HepG2 (cell line): ENCODE results near the gene PRRT2. TPM values are rescaled to one million over a fixed set of nuclear protein-coding genes. Genes with fewer than 3 reads are reported as not detected.

Experiments used
- FLYWCH1 ChIP-seq: sonication (generic); formaldehyde crosslinking; IDR thresholded peaks from 2 replicates; pipeline ENCODE4 v1.8.1; 2023; ENCODE audit warnings: mild to moderate bottlenecking, missing genetic modification reagents
- GABPB1 ChIP-seq: IDR thresholded peaks from 2 replicates; pipeline ENCODE4 v1.6.1; 2016; ENCODE audit warnings: mild to moderate bottlenecking, missing genetic modification reagents, moderate library complexity, missing compliant biosample characterization
- HNF4A ChIP-seq: sonication (generic); formaldehyde crosslinking; IDR thresholded peaks from 2 replicates; pipeline ENCODE4 v1.4.0; 2020; ENCODE audit warnings: missing genetic modification reagents
- JUNB ChIP-seq: sonication (generic); formaldehyde crosslinking; IDR thresholded peaks from 2 replicates; pipeline ENCODE4 v1.8.0; 2022; ENCODE audit warnings: missing genetic modification reagents, mild to moderate bottlenecking, borderline replicate concordance
- KLF13 ChIP-seq: sonication (generic); formaldehyde crosslinking; IDR thresholded peaks from 2 replicates; pipeline ENCODE4 v1.4.0; 2020; ENCODE audit warnings: mild to moderate bottlenecking, missing genetic modification reagents
- MYNN ChIP-seq: sonication (generic); formaldehyde crosslinking; IDR thresholded peaks from 2 replicates; pipeline ENCODE4 v1.4.0; 2020; ENCODE audit warnings: mild to moderate bottlenecking, low read depth, missing genetic modification reagents
- NBN ChIP-seq: fragments of 450-650 bp; conservative IDR thresholded peaks from 2 replicates; pipeline ENCODE4 v1.6.1; 2017
- ONECUT2 ChIP-seq: sonication (generic); formaldehyde crosslinking; IDR thresholded peaks from 2 replicates; pipeline ENCODE4 v1.4.0; 2020; ENCODE audit warnings: missing genetic modification reagents
- SYNCRIP ChIP-seq: fragments of 200-400 bp; formaldehyde crosslinking; IDR thresholded peaks from 2 replicates; pipeline ENCODE4 v1.6.1; 2018; ENCODE audit warnings: mild to moderate bottlenecking, low read depth, low read length; ENCODE audit not compliant: insufficient read depth
- ZFP36L1 ChIP-seq: sonication (generic); formaldehyde crosslinking; IDR thresholded peaks from 2 replicates; pipeline ENCODE4 v1.8.0; 2022; ENCODE audit warnings: mild to moderate bottlenecking, missing genetic modification reagents, moderate library complexity
- ZNF460 ChIP-seq: sonication (generic); formaldehyde crosslinking; IDR thresholded peaks from 2 replicates; pipeline ENCODE4 v1.5.1; 2020; ENCODE audit warnings: missing genetic modification reagents, mild to moderate bottlenecking, borderline replicate concordance
- ZNF468 ChIP-seq: sonication (generic); formaldehyde crosslinking; IDR thresholded peaks from 2 replicates; pipeline ENCODE4 v1.8.0; 2022; ENCODE audit warnings: mild to moderate bottlenecking, moderate library complexity, missing genetic modification reagents
- ZNF709 ChIP-seq: sonication (generic); formaldehyde crosslinking; IDR thresholded peaks from 2 replicates; pipeline ENCODE4 v1.5.0; 2020; ENCODE audit warnings: mild to moderate bottlenecking, missing genetic modification reagents
- ZSCAN25 ChIP-seq: sonication (generic); formaldehyde crosslinking; IDR thresholded peaks from 2 replicates; pipeline ENCODE4 v1.8.0; 2022; ENCODE audit warnings: mild to moderate bottlenecking, missing genetic modification reagents
- polyA plus RNA-seq, 8 experiments: library from polyadenylated mRNA; depleted of rRNA in 3 of 8; stranded (reverse) in 7 of 8; unstranded in 1 of 8; fragments of >200 nt; fragmentation: Illumina TruSeq in 4 of 8; extraction: Trizol in 4 of 8; gene quantifications; 2 replicates each; pipeline versions ENCODE4 v1.2.1 to v1.2.3, GENCODE V29; 2011 to 2016; ENCODE audit warnings: low read depth in 4 of 8, missing spikeins in 1 of 8, mixed read lengths in 1 of 8; ENCODE audit not compliant: insufficient read depth in 1 of 8
- total RNA-seq, 5 experiments: library from RNA; depleted of rRNA; stranded (reverse); fragments of >200 nt; fragmentation: Illumina TruSeq; extraction: Trizol; gene quantifications; 2 replicates each; pipeline ENCODE4 v1.2.3, GENCODE V29; 2016; ENCODE audit warnings: low read depth in 1 of 5
- TF ChIP-seq, protein P1 (sequence below), 2 experiments: IDR thresholded peaks; 2 replicates each; pipeline ENCODE4 v1.6.1; 2011 to 2012; ENCODE audit warnings: low read length in 2 of 2, borderline replicate concordance in 1 of 2, low read depth in 1 of 2, mild to moderate bottlenecking in 1 of 2, moderate library complexity in 1 of 2
- TF ChIP-seq, protein P2 (sequence below): sonication (generic); formaldehyde crosslinking; IDR thresholded peaks from 2 replicates; pipeline ENCODE4 v1.4.0; 2020; ENCODE audit warnings: missing genetic modification reagents, mild to moderate bottlenecking, borderline replicate concordance
- TF ChIP-seq, protein P3 (sequence below): sonication (generic); formaldehyde crosslinking; IDR thresholded peaks from 2 replicates; pipeline ENCODE4 v1.5.0; 2020; ENCODE audit warnings: missing genetic modification reagents
- TF ChIP-seq, protein P4 (sequence below): sonication (generic); formaldehyde crosslinking; IDR thresholded peaks from 2 replicates; pipeline ENCODE4 v1.8.1; 2023; ENCODE audit warnings: mild to moderate bottlenecking, moderate library complexity, missing genetic modification reagents
- TF ChIP-seq, protein P5 (sequence below): sonication (generic); formaldehyde crosslinking; IDR thresholded peaks from 2 replicates; pipeline ENCODE4 v1.4.0; 2020; ENCODE audit warnings: missing genetic modification reagents

Gene PRRT2
- total and polyA plus RNA-seq, 2 of the 13 experiments (the other 11 are each of a cell fraction or from before 2014, with no cell fraction given): 0.51 to 1.1 TPM

DNA sequence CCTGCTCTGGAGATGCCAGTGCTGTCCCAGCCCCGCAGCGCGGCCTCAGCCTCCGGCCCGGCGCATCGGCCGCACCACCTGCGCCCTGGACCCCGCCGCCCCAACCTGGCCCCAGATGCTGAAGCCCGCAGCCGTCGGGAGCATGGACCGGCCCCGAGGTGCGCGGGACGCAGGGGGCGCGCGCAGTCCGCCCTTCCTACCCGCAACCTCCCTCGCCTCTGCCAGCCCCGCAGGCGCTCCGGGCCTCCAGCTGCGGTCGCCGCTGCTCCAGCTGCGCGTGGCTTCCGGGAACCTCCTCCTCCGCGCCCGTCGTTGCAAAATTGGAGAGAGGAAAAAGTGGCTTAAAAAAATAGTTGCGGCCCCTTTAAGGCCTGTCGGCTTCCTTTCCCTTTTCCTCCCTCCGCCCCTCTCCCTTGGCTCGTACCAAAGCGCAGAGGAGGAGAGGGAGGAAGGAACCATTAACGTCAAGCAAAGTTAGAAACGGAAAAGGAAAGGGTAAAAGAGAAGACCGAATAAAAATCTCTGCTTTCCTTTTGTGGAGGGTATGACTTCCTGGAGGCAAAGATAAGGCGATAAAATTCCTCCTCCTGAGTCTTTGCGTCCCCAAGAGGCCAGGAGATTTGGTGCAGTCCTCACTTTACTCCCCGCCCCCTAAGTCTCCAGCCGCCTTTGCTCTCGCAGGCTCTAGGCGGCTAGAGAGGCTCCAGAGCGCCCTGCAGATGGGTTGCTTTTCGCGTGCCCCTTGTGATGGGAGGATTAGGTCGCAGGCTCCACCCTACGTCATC is 51.1 kb downstream of the PRRT2 start, which contains the start of gene CDIPT (continued):
- TF ChIP-seq, protein P1, sequence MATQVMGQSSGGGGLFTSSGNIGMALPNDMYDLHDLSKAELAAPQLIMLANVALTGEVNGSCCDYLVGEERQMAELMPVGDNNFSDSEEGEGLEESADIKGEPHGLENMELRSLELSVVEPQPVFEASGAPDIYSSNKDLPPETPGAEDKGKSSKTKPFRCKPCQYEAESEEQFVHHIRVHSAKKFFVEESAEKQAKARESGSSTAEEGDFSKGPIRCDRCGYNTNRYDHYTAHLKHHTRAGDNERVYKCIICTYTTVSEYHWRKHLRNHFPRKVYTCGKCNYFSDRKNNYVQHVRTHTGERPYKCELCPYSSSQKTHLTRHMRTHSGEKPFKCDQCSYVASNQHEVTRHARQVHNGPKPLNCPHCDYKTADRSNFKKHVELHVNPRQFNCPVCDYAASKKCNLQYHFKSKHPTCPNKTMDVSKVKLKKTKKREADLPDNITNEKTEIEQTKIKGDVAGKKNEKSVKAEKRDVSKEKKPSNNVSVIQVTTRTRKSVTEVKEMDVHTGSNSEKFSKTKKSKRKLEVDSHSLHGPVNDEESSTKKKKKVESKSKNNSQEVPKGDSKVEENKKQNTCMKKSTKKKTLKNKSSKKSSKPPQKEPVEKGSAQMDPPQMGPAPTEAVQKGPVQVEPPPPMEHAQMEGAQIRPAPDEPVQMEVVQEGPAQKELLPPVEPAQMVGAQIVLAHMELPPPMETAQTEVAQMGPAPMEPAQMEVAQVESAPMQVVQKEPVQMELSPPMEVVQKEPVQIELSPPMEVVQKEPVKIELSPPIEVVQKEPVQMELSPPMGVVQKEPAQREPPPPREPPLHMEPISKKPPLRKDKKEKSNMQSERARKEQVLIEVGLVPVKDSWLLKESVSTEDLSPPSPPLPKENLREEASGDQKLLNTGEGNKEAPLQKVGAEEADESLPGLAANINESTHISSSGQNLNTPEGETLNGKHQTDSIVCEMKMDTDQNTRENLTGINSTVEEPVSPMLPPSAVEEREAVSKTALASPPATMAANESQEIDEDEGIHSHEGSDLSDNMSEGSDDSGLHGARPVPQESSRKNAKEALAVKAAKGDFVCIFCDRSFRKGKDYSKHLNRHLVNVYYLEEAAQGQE (IDR thresholded peaks at IDR 0.05; ENCODE audit: borderline replicate concordance in 1 of 2, low read depth in 1 of 2, low read length in 2 of 2): peak in 1 of 2 experiments; percentile 34; a peak in 2 of 4 replicates
- no peak for TF ChIP-seq ZNF460
- TF ChIP-seq HNF4A (CRISPR knock-in tag): peak; percentile 45; the same call in 1 of the 2 replicates
- TF ChIP-seq, protein P2, sequence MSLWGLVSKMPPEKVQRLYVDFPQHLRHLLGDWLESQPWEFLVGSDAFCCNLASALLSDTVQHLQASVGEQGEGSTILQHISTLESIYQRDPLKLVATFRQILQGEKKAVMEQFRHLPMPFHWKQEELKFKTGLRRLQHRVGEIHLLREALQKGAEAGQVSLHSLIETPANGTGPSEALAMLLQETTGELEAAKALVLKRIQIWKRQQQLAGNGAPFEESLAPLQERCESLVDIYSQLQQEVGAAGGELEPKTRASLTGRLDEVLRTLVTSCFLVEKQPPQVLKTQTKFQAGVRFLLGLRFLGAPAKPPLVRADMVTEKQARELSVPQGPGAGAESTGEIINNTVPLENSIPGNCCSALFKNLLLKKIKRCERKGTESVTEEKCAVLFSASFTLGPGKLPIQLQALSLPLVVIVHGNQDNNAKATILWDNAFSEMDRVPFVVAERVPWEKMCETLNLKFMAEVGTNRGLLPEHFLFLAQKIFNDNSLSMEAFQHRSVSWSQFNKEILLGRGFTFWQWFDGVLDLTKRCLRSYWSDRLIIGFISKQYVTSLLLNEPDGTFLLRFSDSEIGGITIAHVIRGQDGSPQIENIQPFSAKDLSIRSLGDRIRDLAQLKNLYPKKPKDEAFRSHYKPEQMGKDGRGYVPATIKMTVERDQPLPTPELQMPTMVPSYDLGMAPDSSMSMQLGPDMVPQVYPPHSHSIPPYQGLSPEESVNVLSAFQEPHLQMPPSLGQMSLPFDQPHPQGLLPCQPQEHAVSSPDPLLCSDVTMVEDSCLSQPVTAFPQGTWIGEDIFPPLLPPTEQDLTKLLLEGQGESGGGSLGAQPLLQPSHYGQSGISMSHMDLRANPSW (CRISPR knock-in tag): no peak
- no peak for TF ChIP-seq NBN
- TF ChIP-seq FLYWCH1: no peak
- TF ChIP-seq, protein P3, sequence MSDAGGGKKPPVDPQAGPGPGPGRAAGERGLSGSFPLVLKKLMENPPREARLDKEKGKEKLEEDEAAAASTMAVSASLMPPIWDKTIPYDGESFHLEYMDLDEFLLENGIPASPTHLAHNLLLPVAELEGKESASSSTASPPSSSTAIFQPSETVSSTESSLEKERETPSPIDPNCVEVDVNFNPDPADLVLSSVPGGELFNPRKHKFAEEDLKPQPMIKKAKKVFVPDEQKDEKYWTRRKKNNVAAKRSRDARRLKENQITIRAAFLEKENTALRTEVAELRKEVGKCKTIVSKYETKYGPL: no peak
- TF ChIP-seq MYNN (CRISPR knock-in tag): no peak
- no peak for TF ChIP-seq SYNCRIP
- TF ChIP-seq, protein P4, sequence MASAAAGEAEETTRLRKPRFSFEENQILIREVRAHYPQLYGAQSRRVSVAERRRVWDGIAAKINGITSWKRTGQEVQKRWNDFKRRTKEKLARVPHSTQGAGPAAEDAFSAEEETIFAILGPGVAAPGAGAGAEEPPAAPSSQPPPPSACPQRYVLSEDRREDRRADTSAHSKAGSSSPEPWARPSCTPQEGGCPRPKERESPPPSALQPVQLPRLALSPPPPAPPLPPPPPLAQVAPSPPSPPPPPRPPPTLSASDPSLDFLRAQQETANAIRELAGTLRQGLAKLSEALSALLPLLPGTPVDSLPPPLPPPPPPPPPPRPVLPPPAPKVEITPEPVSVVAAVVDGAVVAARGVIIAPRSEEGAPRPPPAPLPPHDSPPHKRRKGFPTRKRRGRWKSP (CRISPR knock-in tag): no peak; the same call in none of the 2 replicates
- TF ChIP-seq GABPB1 (CRISPR knock-in tag): peak; percentile 86
- no peak for TF ChIP-seq ZSCAN25 (CRISPR knock-in tag)
- TF ChIP-seq ZNF468 (CRISPR knock-in tag): 0 out of 2 replicates have a peak, but pooled peaks have one; percentile 57
- 0 out of 2 replicates have a peak, but pooled peaks have one; percentile 76 for TF ChIP-seq KLF13 (CRISPR knock-in tag)
- 0 out of 2 replicates have a peak, but pooled peaks have one; percentile 65 for TF ChIP-seq ZNF709
- TF ChIP-seq, protein P5, sequence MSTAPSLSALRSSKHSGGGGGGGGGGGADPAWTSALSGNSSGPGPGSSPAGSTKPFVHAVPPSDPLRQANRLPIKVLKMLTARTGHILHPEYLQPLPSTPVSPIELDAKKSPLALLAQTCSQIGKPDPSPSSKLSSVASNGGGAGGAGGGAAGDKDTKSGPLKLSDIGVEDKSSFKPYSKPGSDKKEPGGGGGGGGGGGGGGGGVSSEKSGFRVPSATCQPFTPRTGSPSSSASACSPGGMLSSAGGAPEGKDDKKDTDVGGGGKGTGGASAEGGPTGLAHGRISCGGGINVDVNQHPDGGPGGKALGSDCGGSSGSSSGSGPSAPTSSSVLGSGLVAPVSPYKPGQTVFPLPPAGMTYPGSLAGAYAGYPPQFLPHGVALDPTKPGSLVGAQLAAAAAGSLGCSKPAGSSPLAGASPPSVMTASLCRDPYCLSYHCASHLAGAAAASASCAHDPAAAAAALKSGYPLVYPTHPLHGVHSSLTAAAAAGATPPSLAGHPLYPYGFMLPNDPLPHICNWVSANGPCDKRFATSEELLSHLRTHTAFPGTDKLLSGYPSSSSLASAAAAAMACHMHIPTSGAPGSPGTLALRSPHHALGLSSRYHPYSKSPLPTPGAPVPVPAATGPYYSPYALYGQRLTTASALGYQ: no peak
- no peak for TF ChIP-seq JUNB
- no peak for TF ChIP-seq ZFP36L1 (CRISPR knock-in tag)
- TF ChIP-seq ONECUT2 (CRISPR knock-in tag): no peak
